Muscle of leg (tissue), 11 donors: ENCODE data around the gene FOSL2. TPM values are rescaled to one million over a fixed set of nuclear protein-coding genes. Genes with fewer than 3 reads are reported as not detected.

ENCODE experiments used
- DNase-seq: peaks from one replicate; pipeline ENCODE4 v3.0.0; 2013
- H3K27ac ChIP-seq: one replicate; pipeline ENCODE4 v1.5.1; 2013; ENCODE audit warnings: mild to moderate bottlenecking, low read length, control low read depth
- H3K27me3 ChIP-seq: one replicate; pipeline ENCODE4 v1.6.1; 2013; ENCODE audit warnings: low read length; ENCODE audit not compliant: control insufficient read depth, insufficient read depth
- H3K36me3 ChIP-seq: one replicate; pipeline ENCODE4 v1.6.1; 2013; ENCODE audit warnings: low read length; ENCODE audit not compliant: control insufficient read depth, insufficient read depth
- H3K4me1 ChIP-seq: one replicate; pipeline ENCODE4 v1.6.1; 2013; ENCODE audit warnings: low read length; ENCODE audit not compliant: control insufficient read depth, insufficient read depth
- H3K4me3 ChIP-seq: one replicate; pipeline ENCODE4 v1.5.1; 2013; ENCODE audit warnings: low read length, control low read depth
- H3K9me3 ChIP-seq: replicated peaks from 2 replicates; pipeline ENCODE4 v1.6.1; 2013; ENCODE audit warnings: low read depth, low read length; ENCODE audit not compliant: control insufficient read depth
- WGBS: methylation state at CpG from one replicate; pipeline ENCODE4 v1.1.5; 2013; ENCODE audit warnings: missing lambda C conversion rate; ENCODE audit not compliant: insufficient coverage; 5-methylcytosine and 5-hydroxymethylcytosine counted together
- polyA plus RNA-seq, 8 donors: library from polyadenylated mRNA; unstranded; fragments of 120-200 nt; gene quantifications; one replicate each; pipeline versions ENCODE4 v1.2.1 to v1.2.3, GENCODE V29; 2013; ENCODE audit warnings: inconsistent platforms in 1 of 8, low replicate concordance in 1 of 8; ENCODE audit not compliant: insufficient read length in 8 of 8, insufficient read depth in 1 of 8
- total RNA-seq: library from RNA; stranded (reverse); fragments of 120-200 nt; gene quantifications from one replicate; pipeline ENCODE4 v1.2.4, GENCODE V29; 2013

Gene FOSL2
- total and polyA plus RNA-seq, 9 donors: 11.0 to 25.6 (median 14.8) TPM

GRCh38 chr2:28431741-28432140, 39.1 kb downstream of the FOSL2 start:
- DNase-seq: no peak
- WGBS: 81% methylated on average over 2 of the region's 4 CpGs

GRCh38 chr2:28432362-28432761, 39.7 kb downstream of the FOSL2 start:
- peaks cover 2% of the 10 kb centered on the region for H3K9me3 ChIP-seq
- DNase-seq: no peak
- WGBS: 88% methylated on average over 4 of the region's 8 CpGs

More at GRCh38 chr2:28431741-28432140, 39.1 kb downstream of the FOSL2 start:
- Histone ChIP-seq H3K9me3 (peaks cover 2% of the 10 kb centered on the region), H3K36me3 (no peaks in the 10 kb centered on the region), H3K4me3 (no peak overlapping the region), H3K4me1 (peaks cover 7% of the 10 kb centered on the region), H3K27ac (no peak overlapping the region), H3K27me3 (no peaks in the 10 kb centered on the region)

GRCh38 chr2:28433215-28433614, 40.6 kb downstream of the FOSL2 start:
- H3K27me3 ChIP-seq: no peaks in the 10 kb centered on the region
- H3K4me3 ChIP-seq: no peak overlapping the region
- no peaks in the 10 kb centered on the region for H3K36me3 ChIP-seq
- DNase-seq: no peak
- no peak overlapping the region for H3K27ac ChIP-seq
- H3K9me3 ChIP-seq: peaks cover 2% of the 10 kb centered on the region
- 67% methylated on average over 1 of the region's 2 CpGs for WGBS
- peaks cover 13% of the 10 kb centered on the region for H3K4me1 ChIP-seq

More at GRCh38 chr2:28432362-28432761, 39.7 kb downstream of the FOSL2 start:
- H3K27ac ChIP-seq: no peak overlapping the region
- H3K4me1 ChIP-seq: peaks cover 12% of the 10 kb centered on the region
- H3K27me3 ChIP-seq: no peaks in the 10 kb centered on the region
- H3K36me3 ChIP-seq: no peaks in the 10 kb centered on the region
- no peak overlapping the region for H3K4me3 ChIP-seq

- Histone ChIP-seq H3K9me3 (peaks cover 2% of the 10 kb centered on the region), H3K4me1 (peaks cover 13% of the 10 kb centered on the region), H3K4me3 (no peak overlapping the region), H3K27ac (no peak overlapping the region), H3K27me3 (no peaks in the 10 kb centered on the region), H3K36me3 (no peaks in the 10 kb centered on the region)
- no peak for DNase-seq
- WGBS: 78% methylated on average over 4 of the region's 8 CpGs
Measured at GRCh38 chr2:28433935-28434599, 41.4 kb downstream of the FOSL2 start.

GRCh38 chr2:28434600-28434989, 41.9 kb downstream of the FOSL2 start:
- H3K4me3 ChIP-seq: no peak overlapping the region
- H3K27me3 ChIP-seq: no peaks in the 10 kb centered on the region
- DNase-seq: peak; percentile 36
- peaks cover 2% of the 10 kb centered on the region for H3K9me3 ChIP-seq
- H3K4me1 ChIP-seq: peaks cover 14% of the 10 kb centered on the region
- no peak overlapping the region for H3K27ac ChIP-seq
- 30% methylated on average over 3 of the region's 5 CpGs for WGBS
- H3K36me3 ChIP-seq: no peaks in the 10 kb centered on the region

GRCh38 chr2:28435241-28435640, 42.6 kb downstream of the FOSL2 start:
- DNase-seq: no peak

GRCh38 chr2:28435814-28436351, 43.2 kb downstream of the FOSL2 start:
- H3K27me3 ChIP-seq: no peaks in the 10 kb centered on the region
- 100% methylated on average over 1 of the region's 4 CpGs for WGBS
- no peak for DNase-seq

More at GRCh38 chr2:28435241-28435640, 42.6 kb downstream of the FOSL2 start:
- H3K4me1 ChIP-seq: peaks cover 20% of the 10 kb centered on the region
- H3K4me3 ChIP-seq: no peak overlapping the region
- peaks cover 2% of the 10 kb centered on the region for H3K9me3 ChIP-seq
- no peaks in the 10 kb centered on the region for H3K36me3 ChIP-seq
- WGBS: 40% methylated on average over 1 of the region's 4 CpGs
- H3K27ac ChIP-seq: no peak overlapping the region
- H3K27me3 ChIP-seq: no peaks in the 10 kb centered on the region

GRCh38 chr2:28436525-28437051, 43.9 kb downstream of the FOSL2 start:
- peaks cover 20% of the 10 kb centered on the region for H3K4me1 ChIP-seq
- WGBS: 75% methylated on average over 16 of the region's 17 CpGs
- DNase-seq: no peak

More at GRCh38 chr2:28435814-28436351, 43.2 kb downstream of the FOSL2 start:
- Histone ChIP-seq H3K4me3 (no peak overlapping the region), H3K36me3 (no peaks in the 10 kb centered on the region), H3K9me3 (peaks cover 2% of the 10 kb centered on the region), H3K27ac (no peak overlapping the region), H3K4me1 (peaks cover 20% of the 10 kb centered on the region)

GRCh38 chr2:28437149-28437835, 44.6 kb downstream of the FOSL2 start:
- Histone ChIP-seq H3K36me3 (no peaks in the 10 kb centered on the region), H3K9me3 (peaks cover 2% of the 10 kb centered on the region), H3K27ac (no peak overlapping the region), H3K4me1 (peaks cover 20% of the 10 kb centered on the region), H3K4me3 (no peak overlapping the region), H3K27me3 (no peaks in the 10 kb centered on the region)
- no peak for DNase-seq
- WGBS: 69% methylated on average over 12 of the region's 18 CpGs

More at GRCh38 chr2:28436525-28437051, 43.9 kb downstream of the FOSL2 start:
- no peak overlapping the region for H3K27ac ChIP-seq
- peaks cover 2% of the 10 kb centered on the region for H3K9me3 ChIP-seq
- no peaks in the 10 kb centered on the region for H3K27me3 ChIP-seq
- H3K4me3 ChIP-seq: no peak overlapping the region
- H3K36me3 ChIP-seq: no peaks in the 10 kb centered on the region

- H3K36me3 ChIP-seq: no peaks in the 10 kb centered on the region
- no peak overlapping the region for H3K4me3 ChIP-seq
- DNase-seq: no peak
- peaks cover 20% of the 10 kb centered on the region for H3K4me1 ChIP-seq
- H3K9me3 ChIP-seq: peaks cover 2% of the 10 kb centered on the region
- WGBS: 47% methylated on average over 4 of the region's 5 CpGs
- H3K27me3 ChIP-seq: no peaks in the 10 kb centered on the region
- H3K27ac ChIP-seq: no peak overlapping the region
Measured at GRCh38 chr2:28437918-28438317, 45.3 kb downstream of the FOSL2 start.
